Activated CD4-positive, alpha-beta T cell treated with anti-CD3 and anti-CD28 coated beads, Interleukin-10, Interleukin-2, amounts not matched to agents 100 ng/mL and 50 ng/mL, durations not matched to agents 16 hours and 8 hours (primary cell): ENCODE results near the gene SDK1.

Experiments used
- DNase-seq: peaks from one replicate; pipeline ENCODE4 v3.0.0-alpha.2; 2020

SDK1 gene

GRCh38 chr7:4147926-4148620 is 847.0 kb downstream of the SDK1 start:
- DNase-seq, result no peak

- no peak for DNase-seq
These were observed 848.2 kb downstream of the SDK1 start for GRCh38 chr7:4149236-4149635.

- no peak for DNase-seq
These were observed 848.6 kb downstream of the SDK1 start for GRCh38 chr7:4149645-4150044.

DNA sequence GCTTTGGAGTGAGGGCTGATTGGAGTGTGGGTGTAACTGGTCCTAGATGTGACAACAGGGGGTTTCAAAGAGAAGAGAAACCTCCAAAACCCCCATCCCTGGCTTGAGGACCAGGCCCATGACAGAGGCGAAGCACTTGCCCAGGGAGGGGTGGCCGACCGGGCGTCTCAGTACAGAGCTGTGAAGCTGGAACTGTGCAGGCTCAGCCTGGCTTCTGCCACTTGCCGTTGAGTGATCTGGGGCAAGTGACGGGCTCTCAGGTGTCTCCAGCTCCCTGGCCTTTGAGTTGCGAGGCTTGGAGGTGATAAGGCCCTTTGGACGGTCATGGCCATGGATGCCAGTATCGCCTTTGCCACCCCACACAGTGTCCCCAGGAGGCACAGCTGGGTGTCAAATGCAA is 849.7 kb downstream of the SDK1 start:
- no peak for DNase-seq

DNA sequence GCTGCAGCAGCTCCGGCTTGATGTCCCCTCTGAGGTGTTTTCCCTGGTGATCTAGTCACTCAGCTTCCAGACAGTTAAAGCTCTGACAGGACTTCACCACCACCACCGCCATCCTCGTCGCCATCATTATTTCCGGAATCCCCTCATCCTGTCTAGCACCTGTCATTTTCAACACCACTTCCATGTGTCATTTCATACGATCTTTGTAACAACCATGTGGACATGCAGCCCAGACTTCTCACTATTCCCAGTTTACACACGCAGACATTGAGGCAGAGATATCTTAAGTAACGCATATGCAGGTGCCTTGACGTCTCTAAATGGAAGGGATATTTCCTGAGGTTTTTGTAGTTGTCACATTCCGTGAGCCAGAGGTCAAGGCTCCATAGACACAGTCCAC is 850.5 kb downstream of the SDK1 start:
- DNase-seq, result no peak

GRCh38 chr7:4151926-4152549 is 851.0 kb downstream of the SDK1 start:
- DNase-seq, result no peak

- no peak for DNase-seq
These were observed 854.0 kb downstream of the SDK1 start for GRCh38 chr7:4154882-4155535.

GRCh38 chr7:4156190-4156589 is 855.1 kb downstream of the SDK1 start:
- DNase-seq, result no peak

- no peak for DNase-seq
These were observed 856.6 kb downstream of the SDK1 start for GRCh38 chr7:4157651-4158050.

GRCh38 chr7:4158441-4159153 is 857.5 kb downstream of the SDK1 start:
- DNase-seq, result no peak

DNA sequence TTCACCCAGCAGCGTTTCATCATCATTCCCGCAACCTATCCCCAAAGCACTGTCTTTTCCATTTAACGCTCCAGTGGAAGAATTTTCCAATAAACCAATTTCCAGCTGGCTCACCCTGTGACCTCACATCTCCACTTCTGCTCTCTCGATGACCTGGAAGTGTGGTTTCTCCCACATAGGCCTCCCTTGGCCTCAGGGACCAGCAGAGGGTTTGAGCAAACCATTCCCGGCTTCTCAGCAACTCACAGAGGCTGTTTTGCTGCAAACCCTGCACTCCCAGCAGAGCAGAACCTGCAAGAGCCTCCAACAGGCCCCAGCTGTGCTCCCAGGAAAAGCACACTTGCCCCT is 858.1 kb downstream of the SDK1 start:
- DNase-seq, result no peak

DNA sequence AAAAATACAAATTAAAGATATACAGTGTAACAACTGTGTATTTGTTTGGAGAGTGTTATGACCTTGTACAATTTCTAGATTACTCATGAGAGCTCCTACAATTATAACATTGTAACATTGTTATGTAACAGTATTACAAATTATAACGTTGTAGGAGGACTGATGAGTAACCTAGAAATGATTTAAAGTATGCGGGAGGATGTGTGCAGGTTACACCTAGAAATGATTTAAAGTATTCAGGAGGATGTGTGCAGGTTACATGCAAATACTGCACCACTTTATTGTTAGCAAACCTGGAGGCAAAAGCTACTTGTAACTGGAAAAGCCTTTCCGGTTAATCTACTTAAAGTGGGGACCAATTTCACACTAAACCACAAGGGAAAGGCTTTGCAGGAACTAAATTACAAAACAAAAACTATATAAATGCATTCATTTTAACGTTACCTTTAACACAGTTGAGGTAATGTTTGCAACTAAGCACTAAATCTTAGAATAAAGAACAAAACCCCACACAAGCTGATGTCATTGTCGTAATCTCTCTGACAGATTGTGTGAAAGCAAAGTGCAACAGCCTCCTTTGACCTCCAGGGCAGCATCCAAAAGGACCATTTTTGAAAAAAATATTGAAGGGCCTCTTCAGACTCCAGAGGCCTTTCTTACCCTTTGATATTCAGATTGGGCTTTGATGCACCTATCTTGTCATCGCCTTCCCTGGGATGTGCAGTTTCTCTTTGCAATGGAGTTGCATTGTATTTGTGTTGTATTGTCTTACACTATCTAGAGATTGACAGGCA is 858.9 kb downstream of the SDK1 start:
- DNase-seq, result no peak

GRCh38 chr7:4162884-4163564 is 862.0 kb downstream of the SDK1 start:
- DNase-seq, result no peak

DNA sequence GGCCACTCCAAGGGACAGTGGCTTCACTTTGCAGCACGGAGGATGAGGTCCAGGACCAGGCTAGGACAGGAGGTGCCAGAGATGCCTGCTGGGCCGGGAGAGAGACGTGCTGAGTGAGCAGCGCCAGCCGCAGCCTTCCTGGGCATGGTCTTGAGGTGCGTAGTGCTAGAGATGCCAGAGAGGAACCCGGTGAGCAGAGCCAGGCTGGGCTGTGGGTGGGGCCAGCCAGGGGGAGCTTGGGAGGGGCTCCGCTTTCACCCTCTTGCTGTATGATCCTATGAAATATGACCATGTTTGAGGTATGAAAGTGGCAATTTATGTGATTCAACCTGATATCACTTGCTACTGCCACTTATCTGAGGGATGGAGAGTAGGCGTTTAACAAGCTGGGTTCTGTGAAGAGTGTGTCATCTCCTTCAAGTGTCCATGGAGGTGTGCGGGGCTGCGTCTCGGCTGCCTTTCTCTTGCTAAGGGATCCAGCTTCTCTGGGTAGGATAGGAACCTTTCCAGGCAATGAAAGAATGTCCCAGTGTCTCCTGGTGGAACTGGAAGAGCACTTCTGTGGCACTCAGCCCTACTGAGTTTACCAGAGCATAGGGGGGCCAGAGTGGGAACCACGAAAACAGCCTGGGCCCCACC is 862.6 kb downstream of the SDK1 start:
- no peak for DNase-seq

DNA sequence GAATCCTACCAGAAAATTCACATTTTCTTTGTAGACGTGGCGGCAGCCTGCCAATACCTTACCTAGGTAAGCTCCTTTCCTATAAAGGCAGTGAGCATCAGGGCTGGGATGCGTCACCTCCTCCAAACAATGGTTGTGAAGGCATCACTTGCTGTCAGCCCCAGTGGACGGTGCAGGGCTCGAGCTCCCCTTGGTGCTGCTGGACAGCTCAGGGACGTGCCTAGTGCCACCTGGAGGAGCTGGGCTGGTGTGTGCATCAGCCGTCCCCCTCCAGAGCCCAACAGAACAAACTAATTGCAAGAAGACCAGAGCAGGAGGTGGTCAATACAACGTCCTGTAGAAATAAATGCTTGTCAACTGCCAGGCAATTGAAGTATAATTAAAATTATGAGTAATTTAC is 863.5 kb downstream of the SDK1 start:
- DNase-seq, result no peak

DNA sequence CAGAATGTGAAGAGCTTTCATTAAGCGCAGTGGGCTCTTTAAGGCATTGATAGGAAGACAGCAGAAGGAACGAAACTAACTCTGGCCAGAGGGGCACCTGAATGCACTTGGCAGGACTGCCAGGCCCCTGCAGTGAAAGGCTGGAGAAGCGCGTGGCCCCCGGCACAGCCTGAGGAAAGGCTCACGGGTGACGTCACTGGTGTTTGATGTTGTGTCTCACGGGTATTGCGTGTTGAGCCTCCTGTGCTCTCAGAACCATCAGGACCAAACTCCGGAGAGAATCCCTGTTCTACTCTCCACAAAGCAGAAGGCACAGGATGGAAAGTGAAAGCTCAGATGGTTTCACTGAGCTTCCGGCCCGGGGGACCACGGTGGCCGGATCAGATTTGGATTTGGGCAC is 865.3 kb downstream of the SDK1 start:
- no peak for DNase-seq

GRCh38 chr7:4166807-4167206 is 865.8 kb downstream of the SDK1 start:
- no peak for DNase-seq

DNA sequence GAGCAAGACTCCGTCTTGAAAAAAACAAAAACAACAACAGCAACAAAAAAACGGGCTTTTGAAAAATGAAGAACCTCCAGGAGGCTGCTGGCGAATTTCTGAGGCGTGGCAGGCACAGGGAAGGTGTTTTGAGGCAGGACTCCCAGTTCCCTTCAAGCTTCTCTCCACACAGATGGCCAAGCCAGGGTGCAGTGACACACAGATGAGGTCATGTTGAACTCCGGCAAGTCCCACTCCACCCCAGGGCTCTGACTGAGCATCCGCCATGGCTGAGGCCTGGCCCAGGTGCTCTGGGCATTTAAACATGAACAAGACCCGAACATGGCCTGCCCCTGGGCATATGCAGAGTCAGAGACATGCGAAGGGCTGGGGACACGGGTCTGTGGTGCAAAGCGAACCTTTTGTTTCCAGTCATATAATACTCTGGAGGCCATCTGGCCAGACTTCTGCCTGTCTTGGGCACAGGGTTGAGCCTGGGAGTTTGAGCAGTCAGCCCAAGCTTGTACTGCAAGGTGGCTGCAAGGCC is 866.4 kb downstream of the SDK1 start:
- DNase-seq, result no peak

DNA sequence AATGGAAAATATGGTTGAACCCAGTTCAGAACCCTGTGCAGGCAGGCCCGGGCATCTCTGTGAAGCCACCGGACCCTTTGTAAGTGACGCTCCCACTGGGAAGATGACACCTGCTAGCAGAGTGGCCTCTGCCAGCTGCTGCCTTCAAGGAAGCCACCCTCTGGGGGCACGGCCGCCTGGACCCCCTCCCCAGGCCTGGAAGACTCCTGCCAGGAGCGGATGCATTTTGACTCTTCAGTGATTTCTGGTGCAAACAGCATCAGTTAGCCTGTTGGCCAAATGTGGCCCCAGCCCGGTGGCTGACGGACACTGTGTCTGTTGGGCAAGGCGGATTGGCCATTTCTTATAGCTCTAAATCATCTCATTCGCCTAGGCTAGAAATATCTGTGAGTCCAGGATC is 867.0 kb downstream of the SDK1 start:
- no peak for DNase-seq

GRCh38 chr7:4168541-4168940 is 867.5 kb downstream of the SDK1 start:
- no peak for DNase-seq

DNA sequence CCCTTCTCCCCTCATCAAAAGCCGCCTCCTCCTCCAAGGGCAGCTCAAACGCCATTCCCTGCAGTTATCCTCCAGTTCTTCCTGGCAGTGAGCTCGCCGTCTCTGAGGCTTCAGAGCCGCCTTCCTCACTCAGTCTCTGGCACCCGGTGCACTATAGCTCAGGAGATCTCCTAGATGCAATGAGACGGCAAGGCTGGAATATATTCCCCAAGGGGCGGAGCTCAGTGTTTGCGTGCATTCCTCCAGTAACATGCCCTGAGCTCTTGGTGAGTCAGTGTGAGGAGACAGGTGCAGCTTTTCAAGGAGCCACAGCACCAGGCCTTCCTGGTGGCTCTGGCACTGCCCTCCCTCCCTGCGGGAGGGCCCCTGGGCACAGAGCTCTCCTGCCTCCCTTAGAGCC is 868.4 kb downstream of the SDK1 start:
- DNase-seq, result no peak
